ENCODE data around the gene BDH1.

GRCh38 chr3:197555281-197556261 is at the start of gene BDH1:
- TF ChIP-seq CTCF (IDR thresholded peaks at IDR 0.05) (no peak), POLR2A (IDR thresholded peaks at IDR 0.05) (peak in 1 of 3 donors; percentile 14)
